IMR-90 (cell line): ENCODE measurements around the gene MRPL11. TPM values are rescaled to one million over a fixed set of nuclear protein-coding genes. Genes with fewer than 3 reads are reported as not detected.

Source experiments
- BHLHE40 ChIP-seq: fragments of 150-350 bp; IDR thresholded peaks from 2 replicates; pipeline ENCODE4 v1.6.1; 2016; ENCODE audit warnings: mild to moderate bottlenecking, low read depth, low read length
- CTCF ChIP-seq: conservative IDR thresholded peaks from 2 replicates; pipeline ENCODE4 v1.5.1; 2012; ENCODE audit warnings: mild to moderate bottlenecking, low read depth, low read length, improper control_type of control experiment
- FOS ChIP-seq: fragments of 150-350 bp; IDR thresholded peaks from 2 replicates; pipeline ENCODE4 v1.6.1; 2016; ENCODE audit warnings: low read depth, low read length
- MAFK ChIP-seq: IDR thresholded peaks from 2 replicates; pipeline ENCODE4 v1.6.1; 2012; ENCODE audit warnings: low read depth, low read length, improper control_type of control experiment
- MAZ ChIP-seq: IDR thresholded peaks from 2 replicates; pipeline ENCODE4 v1.6.1; 2012; ENCODE audit warnings: low read depth, mild to moderate bottlenecking, low read length, improper control_type of control experiment, moderate library complexity, borderline replicate concordance
- SMC3 ChIP-seq: fragments of 150-350 bp; IDR thresholded peaks from 2 replicates; pipeline ENCODE4 v1.6.1; 2016; ENCODE audit warnings: low read depth, mild to moderate bottlenecking, antibody characterized with exemption, low read length, moderate library complexity
- polyA plus RNA-seq, 3 experiments: library from polyadenylated mRNA; depleted of rRNA; stranded (reverse); fragments of >200 nt; gene quantifications; 2 replicates each; pipeline ENCODE4 v1.2.3, GENCODE V29; 2012; ENCODE audit warnings: low replicate concordance in 1 of 3
- total RNA-seq: library from RNA; depleted of rRNA; stranded (reverse); fragments of >200 nt; gene quantifications from 2 replicates; pipeline ENCODE4 v1.2.3, GENCODE V29; 2012

MRPL11 gene
- total and polyA plus RNA-seq, 2 of the 4 experiments (the other 2 are of a cell fraction), result 45.5 to 45.6 TPM

DNA sequence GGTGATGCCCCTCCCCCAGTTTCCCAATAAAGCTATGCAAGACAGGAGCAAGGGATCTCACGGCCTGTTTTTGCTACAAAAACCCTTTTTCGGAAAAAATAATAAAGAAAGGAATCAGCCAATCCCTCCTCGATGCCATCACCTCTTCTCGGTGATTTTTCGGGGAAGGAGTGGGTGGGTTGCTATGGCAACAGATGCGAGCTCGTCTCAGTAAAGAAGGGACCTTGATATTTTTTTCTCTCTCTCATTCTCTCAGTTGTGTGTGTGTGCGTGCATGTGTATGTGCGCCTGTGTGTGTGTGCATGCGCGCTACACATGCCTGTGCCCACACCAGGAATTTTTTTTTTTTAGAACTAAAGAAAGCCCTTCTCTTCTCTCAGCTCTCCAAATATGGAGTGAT lies 21.6 kb downstream of the MRPL11 start (continued):
- no peak for TF ChIP-seq CTCF
- TF ChIP-seq SMC3, result no peak
- TF ChIP-seq MAFK, result no peak
- TF ChIP-seq FOS, result no peak
- TF ChIP-seq BHLHE40, result no peak
- no peak for TF ChIP-seq MAZ
